SU-DHL-6 (cell line): ENCODE measurements around the gene POLRMT.

ENCODE experiments used
- CTCF ChIP-seq: fragments of 200-600 bp; sonication (generic); IDR thresholded peaks from one replicate; pipeline ENCODE4 v1.5.1; 2017; ENCODE audit warnings: antibody characterized with exemption, mild to moderate bottlenecking, low read length, moderate library complexity; ENCODE audit not compliant: insufficient read depth, poor library complexity, severe bottlenecking
- EZH2phosphoT487 ChIP-seq: fragments of 200-600 bp; sonication (generic), shearing (Covaris generic); conservative IDR thresholded peaks from 2 replicates; pipeline ENCODE4 v1.6.1; 2018; ENCODE audit warnings: mild to moderate bottlenecking, antibody characterized with exemption, low read length, moderate library complexity, mixed read lengths

- TF ChIP-seq CTCF (no peak), EZH2phosphoT487 (no peak)
Measured at GRCh38 chr19:590750-591098, 42.6 kb downstream of the POLRMT start.
